Gastrocnemius medialis (tissue), 4 donors: Measurements from ENCODE around the gene SSNA1.

ENCODE experiments used
- POLR2A ChIP-seq, 2 donors: fragments of 450-650 bp; IDR thresholded peaks; one replicate each; pipeline ENCODE4 v1.6.1; 2017; ENCODE audit warnings: antibody characterized with exemption in 2 of 2, mild to moderate bottlenecking in 2 of 2, moderate library complexity in 2 of 2
- TF ChIP-seq, protein P1 (sequence below), 5 experiments: fragments of 450-650 bp in 3 of 5; fragments of 200-600 bp in 2 of 5; sonication (generic) in 2 of 5; IDR thresholded peaks in 4 of 5; conservative IDR thresholded peaks in 1 of 5; 1 replicate in 4 of 5; 2 replicates in 1 of 5; pipeline ENCODE4 v1.5.1; 2016 to 2019; ENCODE audit warnings: antibody characterized with exemption in 5 of 5, mild to moderate bottlenecking in 3 of 5, moderate library complexity in 3 of 5

DNA sequence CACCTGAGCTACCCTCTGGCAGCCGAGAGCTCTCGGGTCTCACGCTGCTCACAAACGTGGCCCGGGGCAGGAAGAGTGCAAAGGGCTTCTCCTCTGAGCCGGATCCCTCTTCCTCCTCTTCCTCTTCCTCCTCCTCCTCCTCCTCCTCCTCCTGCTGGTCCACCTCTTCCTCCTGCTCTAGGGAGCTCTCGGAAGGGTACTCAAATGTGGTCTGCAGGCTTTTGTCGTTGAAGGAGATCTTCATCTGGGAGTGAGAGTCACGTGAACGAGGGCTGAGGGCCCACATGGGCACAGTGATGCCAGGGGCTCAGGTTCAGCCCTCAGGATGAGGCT, 3.9 kb downstream of the SSNA1 start:
- TF ChIP-seq, protein P1, sequence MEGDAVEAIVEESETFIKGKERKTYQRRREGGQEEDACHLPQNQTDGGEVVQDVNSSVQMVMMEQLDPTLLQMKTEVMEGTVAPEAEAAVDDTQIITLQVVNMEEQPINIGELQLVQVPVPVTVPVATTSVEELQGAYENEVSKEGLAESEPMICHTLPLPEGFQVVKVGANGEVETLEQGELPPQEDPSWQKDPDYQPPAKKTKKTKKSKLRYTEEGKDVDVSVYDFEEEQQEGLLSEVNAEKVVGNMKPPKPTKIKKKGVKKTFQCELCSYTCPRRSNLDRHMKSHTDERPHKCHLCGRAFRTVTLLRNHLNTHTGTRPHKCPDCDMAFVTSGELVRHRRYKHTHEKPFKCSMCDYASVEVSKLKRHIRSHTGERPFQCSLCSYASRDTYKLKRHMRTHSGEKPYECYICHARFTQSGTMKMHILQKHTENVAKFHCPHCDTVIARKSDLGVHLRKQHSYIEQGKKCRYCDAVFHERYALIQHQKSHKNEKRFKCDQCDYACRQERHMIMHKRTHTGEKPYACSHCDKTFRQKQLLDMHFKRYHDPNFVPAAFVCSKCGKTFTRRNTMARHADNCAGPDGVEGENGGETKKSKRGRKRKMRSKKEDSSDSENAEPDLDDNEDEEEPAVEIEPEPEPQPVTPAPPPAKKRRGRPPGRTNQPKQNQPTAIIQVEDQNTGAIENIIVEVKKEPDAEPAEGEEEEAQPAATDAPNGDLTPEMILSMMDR (IDR thresholded peaks at IDR 0.05 in 4 of 5, conservative IDR thresholded peaks at IDR 0.05 in 1 of 5): no peak
- TF ChIP-seq POLR2A (IDR thresholded peaks at IDR 0.05): no peak
